Measurements from ENCODE around the gene PIP. TPM values are rescaled to one million over a fixed set of nuclear protein-coding genes. Genes with fewer than 3 reads are reported as not detected.
"Not testable (repeated sequence)": the region's sequence is repeated elsewhere in the genome, so short reads cannot be mapped to it uniquely, and the experiment has no call there.

Gene PIP
- polyA plus RNA-seq (2011; rRNA removed) (0.14 TPM in 1 of 2 replicates, not detected in the other), polyA plus RNA-seq (2017; fragmentation: RNase III; extraction: RNeasy Plus Mini Kit Qiagen cat#74134 plus additional on column Dnase treatment) (not detected in 3 replicates), polyA minus RNA-seq (2011; rRNA and poly(A)+ RNA removed) (not detected in 2 replicates)
- polyA plus RNA-seq (2012; cell fraction: cytosol; rRNA removed), result not detected in 2 replicates
- polyA plus RNA-seq (2012; cell fraction: nucleus; rRNA removed), result not detected in 2 replicates

GRCh38 chr7:143131781-143132180, at the start of gene PIP:
TSS of gene PIP (plus strand) at chr7:143132077. CDS start at chr7:143132117, 40 bp downstream.
- DNase-seq (ENCODE audit: low read depth in 1 of 2, low spot score in 1 of 2) (no peak), FAIRE-seq (no peak), ATAC-seq (no peak)
- no peaks in the 10 kb centered on the region for H3K9me3 ChIP-seq
- H3K4me3 ChIP-seq, result no peak within 1 kb of the TSS
- no peak within 1 kb of the TSS for H3K4me2 ChIP-seq
- WGBS (ENCODE audit: missing lambda C conversion rate), result 18% methylated on average over 4 of the region's 4 CpGs
- TF ChIP-seq RARB (CRISPR knock-in tag; IDR thresholded peaks at IDR 0.05) (no peak), MYC (IDR thresholded peaks at IDR 0.05; ENCODE audit: borderline replicate concordance, low read length) (no peak), RCOR1 (IDR thresholded peaks at IDR 0.05; ENCODE audit: low read depth, low read length) (no peak)
- no peak within 1 kb of the TSS for H3K27ac ChIP-seq
- H3K4me1 ChIP-seq, result peaks cover 6% of the 10 kb centered on the region; the same call in 2 of the 3 replicates
- CTCF ChIA-PET, result interaction anchor here (0.7 kb wide), 1 partner anchor 83 kb away, joined by 3 read pairs; no protein-coding TSS in a partner anchor
- POLR2A ChIA-PET, result no interaction called here

- no peak overlapping the region for H3K4me3 ChIP-seq
- DNase-seq (ENCODE audit: low read depth in 1 of 2, low spot score in 1 of 2), result no peak
- FAIRE-seq, result no peak
- H3K4me2 ChIP-seq, result no peak overlapping the region
- H3K9me3 ChIP-seq, result no peaks in the 10 kb centered on the region
- ATAC-seq, result no peak
- POLR2A ChIA-PET, result no interaction called here
- CTCF ChIA-PET, result no interaction called here
- no peak overlapping the region for H3K27ac ChIP-seq
- WGBS (ENCODE audit: missing lambda C conversion rate), result 11% methylated on average over 1 of the region's 1 CpG
- TF ChIP-seq MAFK (IDR thresholded peaks at IDR 0.05; ENCODE audit: partially characterized antibody) (no peak), EP300 (IDR thresholded peaks at IDR 0.05) (no peak), TFCP2L1 (CRISPR knock-in tag; IDR thresholded peaks at IDR 0.05) (no peak), EHMT2 (IDR thresholded peaks at IDR 0.05; ENCODE audit: low read depth) (no peak), CTCF (IDR thresholded peaks at IDR 0.05) (no peak), KDM5A (IDR thresholded peaks at IDR 0.05) (no peak), EHF (CRISPR knock-in tag; IDR thresholded peaks at IDR 0.05) (no peak), ATOH8 (CRISPR knock-in tag; IDR thresholded peaks at IDR 0.05; ENCODE audit: low read depth) (no peak), BHLHE40 (IDR thresholded peaks at IDR 0.05; ENCODE audit: low read depth, low read length) (no peak), RNF2 (IDR thresholded peaks at IDR 0.05; ENCODE audit: borderline replicate concordance, low read depth) (no peak), SREBF2 (IDR thresholded peaks at IDR 0.05) (no peak), PHF8 (IDR thresholded peaks at IDR 0.05; ENCODE audit: borderline replicate concordance, low read depth) (no peak), USF2 (IDR thresholded peaks at IDR 0.05) (no peak), ESRRA (IDR thresholded peaks at IDR 0.05; ENCODE audit: borderline replicate concordance, low read length) (no peak)
- H3K4me1 ChIP-seq, result no peaks in the 10 kb centered on the region
Observed at GRCh38 chr7:143085109-143085508, 46.8 kb upstream of the PIP start.

- WGBS (ENCODE audit: missing lambda C conversion rate), result 0% methylated on average over 3 of the region's 3 CpGs
Observed at GRCh38 chr7:143085610-143086009, 46.3 kb upstream of the PIP start.

GRCh38 chr7:143088549-143089231, 43.2 kb upstream of the PIP start:
- H3K4me1 ChIP-seq; DNase-seq (ENCODE audit: low read depth in 1 of 2, low spot score in 1 of 2); H3K4me3 ChIP-seq; H3K9me3 ChIP-seq; FAIRE-seq; H3K27ac ChIP-seq; POLR2A ChIA-PET; H3K4me2 ChIP-seq; CTCF ChIA-PET; ATAC-seq: not testable (repeated sequence)
- WGBS (ENCODE audit: missing lambda C conversion rate), result 40% methylated on average over 13 of the region's 16 CpGs

More at GRCh38 chr7:143085610-143086009, 46.3 kb upstream of the PIP start:
- H3K27ac ChIP-seq; DNase-seq (ENCODE audit: low read depth in 1 of 2, low spot score in 1 of 2); ATAC-seq; H3K9me3 ChIP-seq; FAIRE-seq; H3K4me2 ChIP-seq; H3K4me3 ChIP-seq; CTCF ChIA-PET; H3K4me1 ChIP-seq: not testable (repeated sequence)
- POLR2A ChIA-PET, result interaction anchor here (0.7 kb wide), 1 partner anchor 1061 kb away, joined by 6 read pairs; no protein-coding TSS in a partner anchor

Data from A549 (cell line).